GM19324 (cell line): Measurements from ENCODE around the gene CCSER2.
"Not testable (repeated sequence)": the region's sequence is repeated elsewhere in the genome, so short reads cannot be mapped to it uniquely, and the experiment has no call there.

Source experiments
- ATAC-seq: cut with Tn5 transposase; IDR thresholded peaks from one replicate; pipeline ENCODE4 v1.9.1; 2021; ENCODE audit warnings: mild to moderate bottlenecking, moderate library complexity; ENCODE audit not compliant: unreplicated experiment, low FRiP score

Gene CCSER2

DNA sequence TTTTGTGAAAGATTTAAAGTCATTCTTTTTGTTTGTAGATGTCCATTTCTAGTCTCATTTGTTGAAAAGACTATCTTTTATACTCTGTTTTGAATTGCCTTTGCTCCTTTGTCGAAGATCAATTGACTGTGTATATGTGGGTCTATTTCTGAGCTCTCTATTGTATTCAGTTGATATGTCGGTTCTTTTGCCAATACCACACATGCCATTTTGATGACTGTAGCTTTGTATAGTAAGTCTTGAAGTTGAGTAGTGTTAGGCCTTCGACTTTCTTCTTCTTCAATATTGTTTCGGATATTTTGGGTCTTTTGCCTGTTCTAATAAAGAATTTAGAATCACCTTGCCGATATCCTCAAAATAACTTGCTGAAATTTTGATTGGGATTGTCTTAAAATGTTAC lies 104.5 kb downstream of the CCSER2 start:
- no peak for ATAC-seq

DNA sequence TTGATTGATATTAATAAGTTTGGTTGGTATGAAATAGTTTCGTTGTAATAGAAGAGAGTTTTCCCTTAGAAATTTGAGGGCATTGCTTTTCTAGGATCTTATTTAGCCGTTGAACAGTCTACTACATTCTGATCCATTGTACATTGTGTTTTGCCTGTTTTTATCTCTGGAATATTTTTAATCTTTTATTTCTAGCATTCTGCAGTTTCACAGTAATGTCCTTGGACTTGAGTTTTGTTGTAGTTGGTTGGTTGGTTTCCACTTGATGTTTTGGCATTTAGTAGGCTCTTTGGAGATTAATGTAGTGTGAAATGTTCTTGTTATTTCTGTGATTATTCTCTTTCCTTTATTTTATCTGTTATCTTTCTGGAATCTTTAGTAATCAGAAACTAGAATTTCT lies 112.4 kb downstream of the CCSER2 start:
- ATAC-seq, result no peak

DNA sequence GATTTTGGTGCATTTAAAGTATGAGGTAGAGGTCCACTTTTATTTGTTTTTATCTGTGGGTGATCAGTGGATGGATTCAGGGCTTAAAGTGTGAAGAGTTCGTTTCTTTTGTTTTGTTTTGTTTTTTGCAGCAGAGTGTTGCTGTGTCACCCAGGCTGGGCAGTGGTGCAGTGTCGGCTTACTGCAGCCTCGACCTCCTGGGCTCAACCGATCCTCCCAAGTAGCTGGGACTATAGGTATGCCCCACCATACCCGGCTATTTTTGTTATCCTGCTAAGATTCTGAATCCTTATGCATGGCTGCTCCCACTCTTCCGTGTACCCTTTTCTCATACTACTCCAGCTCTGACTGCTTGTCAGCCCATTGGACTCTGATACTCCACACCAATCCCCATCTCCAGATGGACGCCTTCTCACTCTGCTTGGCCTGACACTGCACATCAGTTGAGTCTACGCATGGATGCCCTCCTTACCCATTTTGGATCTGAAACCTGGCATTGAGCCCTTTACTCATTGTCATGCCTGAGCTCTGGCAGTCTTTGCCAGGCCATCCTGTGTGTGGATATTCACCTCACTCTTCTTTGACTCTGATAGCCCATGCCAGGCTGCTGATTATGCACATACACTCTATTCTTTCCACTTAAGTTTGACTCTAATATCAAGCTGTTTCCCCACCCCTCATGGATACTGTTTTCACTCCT lies 119.5 kb downstream of the CCSER2 start:
- no peak for ATAC-seq

DNA sequence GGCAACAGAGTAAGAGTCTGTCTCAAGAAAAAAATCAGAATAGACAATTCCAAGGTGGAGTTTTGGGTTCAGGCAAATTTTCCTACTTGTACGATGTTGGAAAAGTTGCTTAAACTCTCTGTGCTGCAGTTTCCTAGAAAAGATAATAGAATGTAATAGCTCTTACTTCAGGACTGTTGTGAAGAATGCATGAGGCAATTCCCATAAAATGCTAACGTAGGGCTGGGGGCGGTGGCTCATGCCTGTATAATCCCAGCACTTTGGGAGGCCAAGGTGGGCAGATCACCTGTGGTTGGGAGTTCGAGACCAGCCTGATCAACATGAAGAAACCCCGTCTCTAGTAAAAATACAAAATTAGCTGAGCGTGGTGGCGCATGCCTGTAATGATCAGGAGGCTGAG lies 121.0 kb downstream of the CCSER2 start:
- ATAC-seq, result not testable (repeated sequence)

DNA sequence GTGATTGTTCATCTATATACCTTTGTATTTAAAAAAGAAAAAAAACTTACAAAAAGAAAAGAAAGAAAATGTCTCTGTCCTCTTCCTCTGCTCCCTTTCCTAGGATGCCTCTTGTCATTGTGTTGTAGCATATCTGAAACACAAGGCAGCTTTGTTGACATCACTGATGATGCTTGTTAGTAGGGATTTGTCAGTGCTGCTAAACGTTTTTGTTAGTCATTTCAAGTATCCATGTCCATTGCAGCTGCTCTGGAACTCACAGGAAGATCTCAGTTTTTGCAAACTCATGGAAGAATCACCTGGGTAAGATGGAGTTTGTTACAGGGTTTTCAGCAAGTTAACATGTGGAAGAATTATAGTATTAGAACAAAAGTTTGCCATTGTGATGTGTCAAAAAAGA lies 123.6 kb downstream of the CCSER2 start:
- ATAC-seq, result no peak

DNA sequence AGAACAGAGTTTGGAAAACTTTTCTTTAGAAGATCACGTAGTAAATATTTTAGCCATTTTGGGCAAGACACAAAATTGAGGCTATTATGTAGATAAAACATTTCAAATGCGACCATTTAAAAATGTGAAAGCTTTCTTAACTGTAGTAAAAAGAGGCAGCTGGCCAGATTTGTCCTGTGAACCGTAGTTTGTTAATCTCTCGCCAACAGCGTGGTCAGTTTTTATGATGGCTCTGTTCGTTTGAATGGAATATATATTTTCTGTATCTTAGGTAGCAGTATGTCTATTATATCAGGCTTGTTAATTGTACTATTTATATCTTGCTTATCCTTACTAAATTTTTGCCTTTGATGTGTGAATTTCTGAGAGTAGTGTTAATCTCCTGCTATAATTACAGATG lies 124.9 kb downstream of the CCSER2 start:
- no peak for ATAC-seq

DNA sequence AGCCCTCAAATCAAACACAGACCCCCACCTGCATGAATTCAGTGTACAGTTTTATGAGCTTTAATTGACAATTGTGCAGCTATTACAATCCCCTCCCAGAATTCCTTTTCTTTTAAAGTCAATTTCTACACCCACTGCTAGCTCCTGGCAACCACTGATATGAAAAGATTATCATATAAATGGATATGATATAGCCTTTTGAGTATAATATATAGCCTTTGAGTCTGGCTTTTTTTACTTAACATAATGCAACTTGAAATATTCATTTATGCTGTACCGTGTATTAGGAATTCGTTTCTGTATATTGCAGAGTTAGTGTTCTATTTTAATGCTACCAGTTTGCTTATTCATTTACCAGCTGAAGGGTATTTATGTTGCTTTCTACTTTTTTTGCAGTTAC lies 127.7 kb downstream of the CCSER2 start:
- no peak for ATAC-seq

DNA sequence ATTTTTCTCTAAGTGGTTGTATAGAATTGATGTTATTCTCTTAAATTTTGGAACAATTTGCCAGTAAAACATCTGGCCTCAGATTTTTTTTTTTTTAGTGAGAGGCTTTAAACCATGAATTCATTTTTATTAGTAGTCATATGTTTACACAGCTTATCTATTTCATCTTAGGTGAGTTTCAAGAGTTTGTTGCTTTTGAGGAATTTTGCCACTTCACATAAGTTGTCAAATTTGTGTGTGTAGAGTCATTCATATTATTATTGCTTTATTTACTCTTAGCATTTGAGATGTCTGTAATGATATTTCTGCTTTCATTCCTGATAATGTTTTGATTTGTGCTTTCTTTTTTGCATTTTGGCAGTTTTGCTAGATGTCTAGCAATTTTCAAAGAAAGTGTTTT lies 132.1 kb downstream of the CCSER2 start:
- ATAC-seq, result no peak

DNA sequence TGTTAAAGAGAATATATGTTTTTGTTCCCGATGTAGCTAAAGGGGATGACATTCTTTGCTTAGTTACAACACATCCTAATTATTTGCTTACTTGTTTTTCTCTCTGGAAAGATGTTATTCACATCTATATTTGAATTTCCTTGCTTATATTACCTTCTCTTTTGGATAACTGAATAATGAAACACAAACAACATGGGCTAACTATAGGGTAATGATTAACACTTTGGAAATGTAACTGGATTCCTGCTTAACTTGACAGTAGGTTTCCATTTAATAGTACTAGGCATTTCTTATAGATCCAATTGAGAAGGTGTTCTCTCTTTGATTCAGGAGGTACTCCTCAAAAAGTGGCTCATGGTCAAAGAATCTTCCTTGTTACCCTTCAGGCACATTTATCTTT lies 141.1 kb downstream of the CCSER2 start:
- no peak for ATAC-seq

DNA sequence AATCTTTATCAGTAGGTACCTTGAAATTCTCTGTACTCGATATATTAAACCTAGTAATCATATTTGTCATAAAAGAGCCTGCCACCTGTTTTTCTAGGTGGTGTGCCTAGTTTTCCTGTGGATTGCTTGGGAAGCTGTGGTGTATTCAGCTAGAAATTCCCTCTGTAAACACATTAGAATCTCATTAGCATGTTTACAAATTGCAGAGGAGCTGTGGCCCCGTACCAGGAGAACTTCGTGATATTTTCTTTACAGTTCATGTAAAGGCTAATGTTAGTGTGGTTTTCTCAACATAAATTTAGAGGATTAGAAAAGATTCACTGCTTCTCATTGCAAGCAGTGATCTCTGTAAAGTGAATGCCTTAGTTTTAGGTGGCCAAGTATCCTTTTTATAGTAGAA lies 144.7 kb downstream of the CCSER2 start:
- ATAC-seq, result no peak

DNA sequence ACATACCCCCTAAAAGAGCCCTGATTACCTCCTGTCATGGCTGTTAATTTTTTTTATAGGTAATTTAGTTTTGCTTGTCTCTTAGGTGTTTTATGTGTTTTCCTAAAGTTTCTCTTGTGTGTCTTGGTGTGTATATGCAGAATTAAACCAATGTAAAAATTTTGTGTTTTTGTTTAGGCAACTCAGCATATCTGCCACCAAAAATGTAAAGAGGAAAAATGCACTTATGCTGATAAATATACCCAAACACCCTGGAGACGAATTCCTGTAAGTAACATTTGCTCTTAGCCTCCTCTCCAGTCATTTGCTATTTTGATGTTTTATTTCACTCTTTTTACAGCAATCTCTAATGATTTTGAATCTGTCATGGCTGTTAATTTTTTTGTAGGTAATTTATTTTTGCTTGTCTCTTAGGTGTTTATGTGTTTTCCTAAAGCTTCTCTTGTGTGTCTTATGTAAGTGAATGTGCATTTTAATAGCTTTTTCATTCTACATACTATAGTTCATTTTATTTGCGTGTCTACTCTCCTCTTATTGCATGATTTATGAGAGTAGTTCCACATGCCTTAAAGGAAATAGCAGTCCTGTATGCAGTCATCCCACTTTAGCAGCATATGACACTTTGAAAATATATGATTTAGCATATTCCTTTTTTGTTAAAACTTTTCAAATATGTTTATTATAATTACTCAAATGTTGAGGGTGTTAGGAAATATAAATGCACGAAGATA lies 149.2 kb downstream of the CCSER2 start:
- no peak for ATAC-seq

DNA sequence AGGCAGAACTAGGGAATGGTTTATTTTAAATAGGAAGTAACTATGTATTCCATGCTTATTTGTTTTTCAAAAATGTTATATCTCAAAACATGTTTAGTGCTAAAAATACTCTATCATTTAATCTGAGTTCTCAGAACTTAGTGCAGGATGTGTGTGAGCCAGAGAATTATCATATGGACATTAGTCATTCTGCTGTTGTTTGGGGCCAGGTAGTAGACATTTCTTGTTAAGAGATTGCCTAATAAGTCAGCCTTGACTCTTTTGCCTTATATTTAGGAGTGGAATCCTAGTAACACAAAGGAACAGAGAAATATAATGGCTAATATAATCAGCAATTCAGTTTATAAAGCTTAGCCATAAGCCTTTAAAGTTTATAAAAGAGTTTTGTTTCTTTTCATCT lies 149.8 kb downstream of the CCSER2 start:
- no peak for ATAC-seq

DNA sequence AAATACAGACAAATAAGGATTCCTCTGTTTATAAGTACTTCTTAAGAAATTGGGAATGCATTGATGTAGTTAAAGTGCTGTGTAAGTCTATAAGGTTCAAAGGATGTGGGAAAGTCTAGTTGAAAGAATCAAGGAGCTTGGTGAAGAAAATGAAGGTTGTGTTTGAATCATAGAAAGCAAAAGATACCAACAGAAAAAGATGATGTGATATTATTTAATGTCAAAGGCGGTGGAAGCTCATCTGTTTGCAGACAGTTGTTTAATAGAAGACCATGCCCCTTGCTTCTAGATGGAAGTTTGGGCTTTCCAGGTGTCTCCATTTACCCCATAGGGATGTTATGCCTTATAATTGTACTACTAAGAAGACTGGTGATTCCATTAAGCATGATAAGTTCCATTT lies 150.3 kb downstream of the CCSER2 start:
- no peak for ATAC-seq

DNA sequence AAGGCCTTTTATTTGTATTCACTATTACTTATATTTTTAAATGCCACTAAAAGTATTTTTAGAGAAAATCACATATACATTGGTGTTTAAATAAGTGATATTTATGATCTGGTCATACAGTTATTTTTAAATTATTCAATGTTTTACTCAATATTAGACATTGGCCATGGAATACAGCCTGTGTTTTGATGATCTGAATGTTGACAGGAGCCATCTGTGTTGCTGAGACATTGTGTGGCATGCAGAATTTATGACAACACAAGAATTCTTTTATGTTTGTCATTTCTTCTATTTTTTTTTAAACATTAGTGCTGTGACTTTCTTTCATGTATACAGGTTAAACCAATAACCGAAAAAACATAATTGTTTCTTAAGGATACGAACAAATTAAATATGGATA lies 156.2 kb downstream of the CCSER2 start:
- no peak for ATAC-seq

DNA sequence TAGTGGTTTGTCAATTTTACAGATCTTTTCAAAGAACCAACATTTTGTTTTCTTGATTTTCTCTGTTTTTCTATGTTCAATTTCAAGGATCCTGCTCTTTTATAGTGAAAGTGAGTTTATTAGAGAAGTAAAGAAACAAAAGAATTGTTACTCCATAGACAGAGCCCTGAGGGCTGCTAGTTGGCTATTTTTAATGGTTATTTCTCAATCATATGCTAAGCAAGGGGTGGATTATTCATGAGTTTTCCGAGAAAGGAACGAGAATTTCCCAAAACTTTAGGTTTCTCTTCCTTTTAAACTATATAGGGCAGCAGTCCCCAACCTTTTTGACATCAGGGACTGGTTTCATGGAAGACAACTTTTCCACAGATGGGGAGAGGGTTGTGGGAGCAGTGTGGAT lies 165.0 kb downstream of the CCSER2 start:
- ATAC-seq, result no peak

DNA sequence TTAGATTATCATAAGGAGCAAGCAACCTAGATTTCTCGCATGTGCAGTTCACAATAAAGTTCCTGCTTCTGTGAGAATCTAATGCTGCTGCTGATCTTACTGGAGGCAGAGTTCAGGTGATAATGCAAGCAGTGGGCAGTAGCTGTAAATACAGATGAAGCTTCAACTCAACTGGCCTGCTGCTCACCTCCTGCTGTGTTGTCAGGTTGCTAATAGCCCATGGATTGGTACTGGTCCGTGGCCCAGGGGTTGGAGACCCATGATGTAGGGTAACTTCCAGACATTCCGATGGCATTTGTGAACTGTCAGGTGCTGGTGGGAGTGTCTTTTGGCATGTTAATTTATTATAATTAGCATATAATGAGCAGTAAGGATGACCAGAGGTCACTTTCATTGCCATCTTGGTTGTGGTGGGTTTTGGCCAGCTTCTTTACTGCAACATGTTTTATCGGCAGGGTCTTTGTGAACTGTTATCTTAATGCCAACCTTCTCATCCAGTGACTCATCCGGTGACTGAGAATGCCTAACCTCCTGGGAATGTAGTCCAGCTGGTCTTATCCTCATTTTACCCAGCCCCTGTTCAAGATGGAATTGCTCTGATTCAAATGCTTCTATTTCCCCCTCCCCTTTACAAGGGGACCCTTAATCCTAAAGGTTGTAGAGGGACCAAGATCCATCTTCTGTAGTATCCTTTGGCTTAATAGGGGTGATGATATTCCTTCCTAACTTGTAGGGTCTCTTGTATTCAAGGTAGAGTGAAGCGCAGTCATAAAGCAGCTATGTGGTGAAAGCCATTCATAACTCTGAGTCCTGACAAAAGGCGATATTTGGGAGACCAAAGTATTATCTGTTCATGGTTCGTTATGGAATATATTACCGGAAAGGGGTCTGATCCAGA lies 165.8 kb downstream of the CCSER2 start:
- ATAC-seq, result no peak

DNA sequence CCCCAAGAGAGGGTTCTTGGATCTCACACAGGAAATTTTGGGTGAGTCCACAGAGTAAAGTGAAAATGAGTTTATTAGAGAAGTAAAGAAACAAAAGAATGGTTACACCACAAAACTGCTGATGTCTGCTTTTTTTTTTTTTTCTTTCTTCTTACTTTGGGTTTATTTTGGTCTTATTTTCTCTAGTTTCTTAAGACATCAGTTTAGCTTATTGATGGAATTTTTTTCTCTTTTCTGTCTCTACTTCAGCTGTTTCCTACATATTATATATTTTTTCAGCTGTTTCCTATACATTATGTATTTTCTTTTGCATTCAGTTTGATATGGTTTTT lies 166.4 kb downstream of the CCSER2 start:
- ATAC-seq, result no peak

DNA sequence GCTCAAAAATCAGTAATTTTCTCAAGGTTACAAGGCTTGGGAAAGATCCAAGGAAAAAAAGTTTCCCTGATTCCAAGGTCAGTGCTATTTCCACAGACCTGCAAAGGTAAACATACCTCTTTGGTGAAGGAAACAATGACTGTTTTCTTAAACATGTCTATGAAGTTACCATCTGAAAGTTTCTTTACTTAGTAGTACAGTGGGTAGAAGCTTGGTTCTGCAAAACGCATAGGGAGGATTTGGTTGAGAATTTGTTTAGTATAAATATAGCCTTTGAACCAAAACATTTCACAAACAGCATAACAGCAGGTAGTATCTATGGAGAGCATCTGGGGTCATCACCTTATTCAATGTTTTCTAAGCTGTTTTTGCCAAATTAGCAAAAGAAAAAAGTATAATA lies 169.6 kb downstream of the CCSER2 start:
- no peak for ATAC-seq

DNA sequence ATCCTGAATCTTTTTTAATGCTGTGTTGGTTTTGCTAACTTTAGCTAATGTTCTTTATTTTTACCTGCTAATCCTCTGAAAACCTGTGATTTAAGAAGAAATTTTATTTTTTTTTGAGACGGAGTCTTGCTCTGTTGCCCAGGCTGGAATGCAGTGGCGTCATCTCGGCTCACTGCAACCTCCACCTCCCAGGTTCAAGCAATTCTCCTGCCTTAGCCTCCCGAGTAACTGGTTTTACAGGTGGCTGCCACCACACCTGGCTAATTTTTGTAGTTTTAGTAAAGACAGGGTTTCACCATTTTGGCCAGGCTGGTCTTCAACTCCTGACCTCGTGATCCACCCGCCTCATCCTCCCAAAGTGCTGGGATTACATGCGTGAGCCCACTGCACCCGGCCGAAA lies 170.7 kb downstream of the CCSER2 start:
- not testable (repeated sequence) for ATAC-seq

DNA sequence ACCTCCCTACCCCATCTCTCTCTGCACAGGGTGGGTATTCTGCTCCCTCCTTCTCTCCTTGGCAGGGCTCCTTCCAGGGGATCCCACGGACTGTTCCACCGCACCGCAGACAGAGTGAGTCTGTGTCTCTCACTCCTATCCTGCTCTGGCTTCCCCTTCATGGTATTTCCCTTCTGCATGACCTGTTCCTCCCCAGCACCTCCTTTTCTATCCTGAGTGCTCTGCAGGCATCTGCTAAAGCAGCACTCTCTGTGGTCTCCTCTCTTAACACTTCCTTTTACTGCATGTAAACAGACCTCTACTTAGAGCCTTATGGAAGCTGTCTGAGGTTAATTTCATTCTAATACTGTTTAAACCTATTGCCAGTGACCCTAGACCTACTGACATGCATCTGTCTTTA lies 171.5 kb downstream of the CCSER2 start:
- no peak for ATAC-seq

DNA sequence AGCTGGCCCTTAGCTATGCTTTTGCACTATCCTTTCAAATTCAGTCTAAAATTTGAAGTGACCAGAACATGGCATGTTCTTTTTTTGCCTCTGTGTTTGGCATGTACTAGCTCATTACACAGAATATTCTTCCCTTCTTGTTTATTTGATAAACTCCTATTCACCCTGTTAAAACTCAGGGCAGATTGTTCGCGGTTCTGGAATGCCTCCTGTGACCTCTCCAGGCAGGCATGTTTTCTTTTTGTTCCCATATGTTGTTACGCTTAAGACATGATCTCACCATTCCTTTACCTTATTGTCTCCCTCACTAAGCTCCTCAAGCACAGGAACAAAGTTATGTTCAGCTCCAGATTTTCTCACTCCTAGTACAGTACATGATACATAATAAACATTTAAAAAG lies 181.7 kb downstream of the CCSER2 start:
- no peak for ATAC-seq

DNA sequence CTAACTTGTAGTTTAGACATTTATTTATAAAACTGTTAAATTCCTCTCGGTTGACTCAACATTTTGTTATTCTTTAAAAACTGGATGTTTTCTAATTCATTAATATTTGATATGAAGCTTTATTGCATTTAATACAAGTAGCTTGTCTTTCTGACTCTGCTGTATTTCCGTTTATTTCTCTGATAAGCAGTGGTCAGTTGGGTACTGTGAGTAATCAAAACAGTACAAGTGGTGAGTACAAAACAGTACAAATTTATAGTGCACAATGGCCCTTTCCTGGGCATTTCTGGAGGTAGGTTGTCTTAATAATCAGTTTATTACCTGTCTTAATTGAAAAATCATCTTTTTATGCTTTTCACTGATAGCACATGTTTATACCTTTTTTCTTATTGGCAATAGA lies 182.7 kb downstream of the CCSER2 start:
- ATAC-seq, result no peak
